B cell (primary cell): ENCODE data around the gene CERT1. TPM values are rescaled to one million over a fixed set of nuclear protein-coding genes. Genes with fewer than 3 reads are reported as not detected.

Experiments used
- ATAC-seq: fragments of 200-7000 bp; cut with Tn5 transposase; one replicate; pipeline ENCODE4 v1.10.0; 2021; ENCODE audit warnings: low read depth, mild to moderate bottlenecking, moderate number of reproducible peaks, moderate library complexity
- CTCF ChIA-PET: fragments of 350-600 bp; sonication (Branson Sonifier 250); formaldehyde crosslinking; loops from one replicate; lab custom pipeline; 2021; ENCODE audit warnings: antibody characterized with exemption, inconsistent platforms; lab: Charles Lee
- POLR2A ChIA-PET: fragments of 350-600 bp; sonication (Branson Sonifier 250); formaldehyde crosslinking; loops from one replicate; lab custom pipeline; 2021; ENCODE audit warnings: antibody characterized with exemption; lab: Charles Lee
- DNase-seq: peaks from one replicate; pipeline ENCODE4 v3.0.0; 2013
- H2AFZ ChIP-seq: 2 replicates; pipeline ENCODE4 v1.6.1; 2012; ENCODE audit warnings: mild to moderate bottlenecking, low read depth, low read length; ENCODE audit not compliant: insufficient read depth, poor library complexity, severe bottlenecking
- H3K27ac ChIP-seq, 2 donors: 1 replicate in 1 of 2; 2 replicates in 1 of 2; pipeline ENCODE4 v1.5.1; 2012 to 2013; ENCODE audit warnings: low read length in 2 of 2, mild to moderate bottlenecking in 2 of 2, moderate library complexity in 1 of 2
- H3K27me3 ChIP-seq, 4 experiments: fragments of 200-600 bp in 1 of 4; sonication (generic) in 1 of 4; replicated peaks in 1 of 4; 1 replicate in 2 of 4; 2 replicates in 2 of 4; pipeline versions ENCODE4 v1.6.1 to v1.7.0; 2013 to 2016; ENCODE audit warnings: low read length in 3 of 4, mild to moderate bottlenecking in 2 of 4, mixed read lengths in 1 of 4, moderate library complexity in 1 of 4; ENCODE audit not compliant: insufficient read depth in 4 of 4, control insufficient read depth in 3 of 4; ENCODE audit errors: control extremely low read depth in 1 of 4
- H3K36me3 ChIP-seq, 2 experiments: replicated peaks in 1 of 2; 1 replicate in 1 of 2; 2 replicates in 1 of 2; pipeline versions ENCODE4 v1.6.1 to v1.7.1; 2013; ENCODE audit warnings: low read length in 1 of 2; ENCODE audit not compliant: insufficient read depth in 2 of 2, control insufficient read depth in 1 of 2; ENCODE audit errors: control extremely low read depth in 1 of 2, extremely low read depth in 1 of 2
- H3K4me1 ChIP-seq, 2 donors: fragments of 200-600 bp in 1 of 2; sonication (generic) in 1 of 2; 1 replicate in 1 of 2; 2 replicates in 1 of 2; pipeline versions ENCODE4 v1.5.1 to v1.6.1; 2013 to 2017; ENCODE audit warnings: low read length in 2 of 2; ENCODE audit not compliant: control insufficient read depth in 2 of 2, insufficient read depth in 2 of 2
- H3K4me2 ChIP-seq: replicated peaks from 2 replicates; pipeline ENCODE3; 2012; ENCODE audit warnings: mild to moderate bottlenecking, low read depth, low read length; ENCODE audit not compliant: poor library complexity, severe bottlenecking
- H3K4me3 ChIP-seq, 5 experiments: fragments of 200-600 bp in 1 of 5; sonication (generic) in 1 of 5; 1 replicate in 3 of 5; 2 replicates in 2 of 5; pipeline versions ENCODE4 v1.5.1 to v1.7.0; 2011 to 2016; ENCODE audit warnings: low read length in 4 of 5, mild to moderate bottlenecking in 4 of 5, low read depth in 2 of 5, control low read depth in 1 of 5, moderate library complexity in 1 of 5; ENCODE audit not compliant: insufficient read depth in 1 of 5; ENCODE audit errors: control extremely low read depth in 1 of 5, extremely low read depth in 1 of 5
- H3K79me2 ChIP-seq: fragments of 200-600 bp; sonication (generic); one replicate; pipeline ENCODE4 v1.6.0; 2016; ENCODE audit warnings: low read length; ENCODE audit not compliant: control insufficient read depth, insufficient read depth
- H3K9ac ChIP-seq: fragments of 200-600 bp; sonication (generic); 2 replicates; pipeline ENCODE4 v1.6.1; 2017; ENCODE audit warnings: mild to moderate bottlenecking, low read length, moderate library complexity
- H3K9me3 ChIP-seq, 3 donors: one replicate each; pipeline versions ENCODE4 v1.6.1 to v1.7.1; 2013; ENCODE audit warnings: low read length in 2 of 3; ENCODE audit not compliant: control insufficient read depth in 2 of 3, insufficient read depth in 1 of 3; ENCODE audit errors: control extremely low read depth in 1 of 3
- H4K20me1 ChIP-seq: 2 replicates; pipeline ENCODE4 v1.6.0; 2012; ENCODE audit warnings: mild to moderate bottlenecking, low read length; ENCODE audit not compliant: insufficient read depth, control insufficient read depth, poor library complexity, severe bottlenecking
- H3K27ac Mint-ChIP-seq: one replicate; pipeline ENCODE4 v1.8.0; 2021; ENCODE audit warnings: mixed read lengths
- H3K27me3 Mint-ChIP-seq: one replicate; pipeline ENCODE4 v1.8.0; 2021; ENCODE audit warnings: mixed read lengths
- H3K4me1 Mint-ChIP-seq: one replicate; pipeline ENCODE4 v1.8.0; 2021; ENCODE audit warnings: mixed read lengths
- H3K4me3 Mint-ChIP-seq: one replicate; pipeline ENCODE4 v1.8.0; 2021; ENCODE audit warnings: mixed read lengths
- H3K9me3 Mint-ChIP-seq: one replicate; pipeline ENCODE4 v1.8.0; 2022; ENCODE audit warnings: mixed read lengths; ENCODE audit not compliant: insufficient read depth
- EZH2 ChIP-seq: IDR thresholded peaks from 2 replicates; pipeline ENCODE4 v1.6.1; 2012; ENCODE audit warnings: borderline replicate concordance, low read depth, mild to moderate bottlenecking, moderate library complexity, low read length; ENCODE audit not compliant: insufficient read depth, poor library complexity, severe bottlenecking
- WGBS: methylation state at CpG from one replicate; pipeline ENCODE4 v1.1.5; 2013; ENCODE audit warnings: missing lambda C conversion rate; ENCODE audit not compliant: insufficient coverage; 5-methylcytosine and 5-hydroxymethylcytosine counted together
- intact Hi-C: fragments of 100-400 bp; cut with micrococcal nuclease; formaldehyde crosslinking; loops from one replicate; pipeline ENCODE4 v1.10.0; 2022
- polyA plus RNA-seq: library from polyadenylated mRNA; depleted of rRNA; stranded (reverse); fragments of >200 nt; gene quantifications from 2 replicates; pipeline ENCODE4 v1.2.3, GENCODE V29; 2012
- total RNA-seq, 2 donors: library from RNA; stranded (reverse); fragments of 120-200 nt in 1 of 2; gene quantifications; 1 replicate in 1 of 2; 2 replicates in 1 of 2; pipeline versions ENCODE4 v1.2.3 to v1.2.4, GENCODE V29; 2013 to 2022
- TF ChIP-seq, protein P1 (sequence below): fragments of 200-600 bp; IDR thresholded peaks from one replicate; pipeline ENCODE4 v1.8.0; 2022; ENCODE audit warnings: antibody characterized with exemption, mild to moderate bottlenecking

CERT1 gene
- total and polyA plus RNA-seq, 2 donors (not counting 1 experiment from before 2014, with no cell fraction given) = 13.7 to 60.5 TPM

DNA sequence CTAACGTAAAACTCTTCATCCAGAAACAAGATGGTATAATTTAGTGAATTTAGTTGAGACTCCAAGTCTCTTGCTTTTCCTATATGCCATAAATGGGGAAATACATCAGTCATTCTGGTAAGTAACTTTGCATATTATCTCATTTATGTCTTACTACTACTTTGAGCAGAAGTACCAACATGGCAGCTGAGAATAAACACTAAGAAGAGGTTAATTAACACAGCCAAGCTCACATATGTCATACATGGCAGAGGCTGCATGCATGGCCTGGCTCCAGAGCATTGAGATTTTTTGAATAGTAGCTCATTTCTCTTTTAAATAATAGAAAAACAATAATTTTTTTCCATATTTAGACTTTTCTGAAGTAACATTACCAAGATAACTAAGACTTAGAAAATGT, 54.3 kb downstream of the CERT1 start:
- Histone ChIP-seq H3K36me3 (peaks cover 6 to 19% of the 10 kb centered on the region in 2 experiments), H3K27ac (no peak overlapping the region), H3K9ac (no peak overlapping the region), H3K4me1 (peaks cover 10% of the 10 kb centered on the region in 2 donors), H3K4me2 (no peak overlapping the region), H4K20me1 (peaks cover 15% of the 10 kb centered on the region), H2AFZ (no peak overlapping the region), H3K27me3 (no peaks in the 10 kb centered on the region), H3K79me2 (peaks cover 34% of the 10 kb centered on the region), H3K4me3 (no peak overlapping the region), H3K9me3 (no peaks in the 10 kb centered on the region)
- no CpG with 5 or more reads among the region's 1 CpG for WGBS
- Mint-ChIP-seq H3K27ac (no peak overlapping the region), H3K4me3 (no peak overlapping the region), H3K27me3 (no peaks in the 10 kb centered on the region), H3K4me1 (peaks cover 23% of the 10 kb centered on the region), H3K9me3 (no peaks in the 10 kb centered on the region)
- TF ChIP-seq EZH2 = no peak
- TF ChIP-seq, protein P1, sequence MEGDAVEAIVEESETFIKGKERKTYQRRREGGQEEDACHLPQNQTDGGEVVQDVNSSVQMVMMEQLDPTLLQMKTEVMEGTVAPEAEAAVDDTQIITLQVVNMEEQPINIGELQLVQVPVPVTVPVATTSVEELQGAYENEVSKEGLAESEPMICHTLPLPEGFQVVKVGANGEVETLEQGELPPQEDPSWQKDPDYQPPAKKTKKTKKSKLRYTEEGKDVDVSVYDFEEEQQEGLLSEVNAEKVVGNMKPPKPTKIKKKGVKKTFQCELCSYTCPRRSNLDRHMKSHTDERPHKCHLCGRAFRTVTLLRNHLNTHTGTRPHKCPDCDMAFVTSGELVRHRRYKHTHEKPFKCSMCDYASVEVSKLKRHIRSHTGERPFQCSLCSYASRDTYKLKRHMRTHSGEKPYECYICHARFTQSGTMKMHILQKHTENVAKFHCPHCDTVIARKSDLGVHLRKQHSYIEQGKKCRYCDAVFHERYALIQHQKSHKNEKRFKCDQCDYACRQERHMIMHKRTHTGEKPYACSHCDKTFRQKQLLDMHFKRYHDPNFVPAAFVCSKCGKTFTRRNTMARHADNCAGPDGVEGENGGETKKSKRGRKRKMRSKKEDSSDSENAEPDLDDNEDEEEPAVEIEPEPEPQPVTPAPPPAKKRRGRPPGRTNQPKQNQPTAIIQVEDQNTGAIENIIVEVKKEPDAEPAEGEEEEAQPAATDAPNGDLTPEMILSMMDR = no peak
- ChIA-PET CTCF (no interaction called here), POLR2A (no interaction called here)
- intact Hi-C loops = no loop called here
- DNase-seq (no peak), ATAC-seq (no peak)

DNA sequence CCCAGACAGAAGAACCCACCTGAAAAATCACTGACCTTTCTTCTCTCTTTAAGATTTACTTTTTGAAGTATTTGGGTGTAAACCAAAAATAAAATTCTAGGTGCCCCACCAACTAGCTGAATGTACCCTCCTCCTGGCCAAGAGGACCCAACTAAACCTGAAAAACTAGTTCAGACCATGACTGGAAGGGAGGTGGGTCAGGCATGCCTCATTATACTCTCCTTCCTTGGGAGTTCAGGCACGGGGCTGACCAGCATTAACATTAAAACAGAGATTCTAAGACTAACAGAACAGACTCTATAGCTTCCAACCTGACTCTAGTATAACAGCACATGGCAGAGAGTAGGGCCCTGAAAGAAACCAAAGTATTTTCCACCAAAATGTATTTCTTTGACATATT, 61.4 kb downstream of the CERT1 start:
- Histone ChIP-seq H2AFZ (no peak overlapping the region), H3K27me3 (no peaks in the 10 kb centered on the region), H3K27ac (no peak overlapping the region), H3K36me3 (peaks cover 18 to 19% of the 10 kb centered on the region in 2 experiments), H3K4me3 (no peak overlapping the region), H3K9me3 (peaks cover 8 to 19% (median 12%) of the 10 kb centered on the region in 3 donors), H3K9ac (no peak overlapping the region), H3K4me2 (no peak overlapping the region), H3K4me1 (no peaks in the 10 kb centered on the region), H3K79me2 (peaks cover 19% of the 10 kb centered on the region), H4K20me1 (peaks cover 7% of the 10 kb centered on the region)
- WGBS = 100% methylated on average over 1 of the region's 1 CpG
- no peak for ATAC-seq
- no peak overlapping the region for H3K4me3 Mint-ChIP-seq
- no peak overlapping the region for H3K27ac Mint-ChIP-seq
- intact Hi-C loops = no loop called here
- ChIA-PET CTCF (no interaction called here), POLR2A (no interaction called here)
- no peaks in the 10 kb centered on the region for H3K4me1 Mint-ChIP-seq
- peaks cover 6% of the 10 kb centered on the region for H3K9me3 Mint-ChIP-seq
- DNase-seq = no peak
- no peak for TF ChIP-seq EZH2
- TF ChIP-seq, protein P1 = no peak
- no peaks in the 10 kb centered on the region for H3K27me3 Mint-ChIP-seq
